Hypothalamus (tissue), 51 donors: ENCODE data around the gene ZBTB42.
"Not testable (repeated sequence)": the region's sequence is repeated elsewhere in the genome, so short reads cannot be mapped to it uniquely, and the experiment has no call there.

Experiments used
- DNase-seq, 51 donors: peaks; one replicate each; lab custom pipeline; 2025; lab: John Stamatoyannopoulos, UW

The ZBTB42 gene

GRCh38 chr14:104804481-104805325, 3.8 kb downstream of the ZBTB42 start:
- no peak for DNase-seq

- peak in 1 of 51 donors; percentile 28 for DNase-seq
Observed at GRCh38 chr14:104805326-104805678, 4.4 kb downstream of the ZBTB42 start.

GRCh38 chr14:104805941-104806624, 5.2 kb downstream of the ZBTB42 start:
- no peak for DNase-seq

- no peak for DNase-seq
Observed at GRCh38 chr14:104806625-104807465, 5.9 kb downstream of the ZBTB42 start.

GRCh38 chr14:104808456-104808855, 7.6 kb downstream of the ZBTB42 start:
- no peak for DNase-seq

GRCh38 chr14:104810316-104810715, 9.4 kb downstream of the ZBTB42 start:
- DNase-seq, result no peak

GRCh38 chr14:104813286-104813685, 12.4 kb downstream of the ZBTB42 start:
- no peak for DNase-seq

GRCh38 chr14:104814701-104815100, 13.8 kb downstream of the ZBTB42 start:
- not testable (repeated sequence) for DNase-seq

GRCh38 chr14:104816616-104816884, 15.6 kb downstream of the ZBTB42 start:
- DNase-seq, result no peak

- DNase-seq, result no peak
Observed at GRCh38 chr14:104817930-104818713, 17.2 kb downstream of the ZBTB42 start.

- DNase-seq, result no peak
Observed at GRCh38 chr14:104818714-104819161, 17.8 kb downstream of the ZBTB42 start.

- no peak for DNase-seq
Observed at GRCh38 chr14:104819361-104819781, 18.5 kb downstream of the ZBTB42 start.

GRCh38 chr14:104820669-104821228, 19.8 kb downstream of the ZBTB42 start:
- peak in 16 of 51 donors; percentile 14 to 59 (median 36) for DNase-seq

GRCh38 chr14:104821229-104821945, 20.5 kb downstream of the ZBTB42 start:
- DNase-seq, result no peak

GRCh38 chr14:104821971-104822608, 21.2 kb downstream of the ZBTB42 start:
- no peak for DNase-seq

- no peak for DNase-seq
Observed at GRCh38 chr14:104822821-104823615, 22.1 kb downstream of the ZBTB42 start.

- DNase-seq, result no peak
Observed at GRCh38 chr14:104824353-104824997, 23.6 kb downstream of the ZBTB42 start.
